Fibroblast of upper back skin (primary cell): Measurements from ENCODE around the gene CYP3A4.

Source experiments
- DNase-seq: peaks from one replicate; pipeline ENCODE4 v3.0.0-alpha.2; 2013

CYP3A4 gene

GRCh38 chr7:99720800-99721595 lies 63.0 kb downstream of the CYP3A4 start:
- DNase-seq: no peak

- no peak for DNase-seq
Observed at GRCh38 chr7:99719996-99720769, 63.8 kb downstream of the CYP3A4 start.

GRCh38 chr7:99713995-99714570 lies 69.9 kb downstream of the CYP3A4 start:
- DNase-seq: no peak

- DNase-seq: no peak
Observed at GRCh38 chr7:99709838-99710578, 74.0 kb downstream of the CYP3A4 start.

GRCh38 chr7:99709260-99709659 lies 74.7 kb downstream of the CYP3A4 start:
- DNase-seq: no peak

- no peak for DNase-seq
Observed at GRCh38 chr7:99707096-99707495, 76.9 kb downstream of the CYP3A4 start.
